H1 (cell line): ENCODE data around the gene TXNRD3. TPM values are rescaled to one million over a fixed set of nuclear protein-coding genes. Genes with fewer than 3 reads are reported as not detected.

Experiments
- CTCF ChIA-PET: fragments of 300-600 bp; sonication (Branson Sonifier 250); formaldehyde crosslinking; loops from one replicate; lab custom pipeline; 2021; ENCODE audit not compliant: partially characterized antibody; lab: Charles Lee
- POLR2A ChIA-PET: fragments of 300-600 bp; sonication (Branson Sonifier 250); formaldehyde crosslinking; loops from one replicate; lab custom pipeline; 2021; ENCODE audit warnings: inconsistent platforms; ENCODE audit not compliant: partially characterized antibody; lab: Charles Lee
- DNase-seq, 2 experiments: peaks; one replicate each; pipeline versions ENCODE4 v3.0.0 to v3.0.0-alpha.2; 2010 to 2022; ENCODE audit warnings: low spot score in 2 of 2, low read depth in 1 of 2, mixed read lengths in 1 of 2
- FAIRE-seq: peaks from 2 replicates; lab custom pipeline; 2011; peaks lifted over from hg19 to GRCh38; lab: Jason Lieb, UNC
- H2AFZ ChIP-seq: 2 replicates; pipeline ENCODE4 v1.8.1; 2012; ENCODE audit warnings: low read length, inconsistent platforms
- H2AK5ac ChIP-seq: 2 replicates; pipeline ENCODE4 v1.6.1; 2013; ENCODE audit warnings: low read depth, low read length
- H2BK120ac ChIP-seq: replicated peaks from 2 replicates; pipeline ENCODE3; 2013; ENCODE audit warnings: low read depth, low read length, inconsistent platforms
- H2BK12ac ChIP-seq: 2 replicates; pipeline ENCODE4 v1.6.1; 2013; ENCODE audit warnings: low read depth, low read length
- H2BK15ac ChIP-seq: 2 replicates; pipeline ENCODE4 v1.6.1; 2013; ENCODE audit warnings: low read length
- H2BK20ac ChIP-seq: 2 replicates; pipeline ENCODE4 v1.6.1; 2013; ENCODE audit warnings: low read length
- H2BK5ac ChIP-seq: 2 replicates; pipeline ENCODE4 v1.6.1; 2013; ENCODE audit warnings: low read depth, low read length
- H3K14ac ChIP-seq: 2 replicates; pipeline ENCODE4 v1.6.1; 2013; ENCODE audit warnings: inconsistent platforms; ENCODE audit not compliant: insufficient read length
- H3K18ac ChIP-seq: 2 replicates; pipeline ENCODE4 v1.6.1; 2013; ENCODE audit warnings: low read length; ENCODE audit errors: extremely low read depth
- H3K23ac ChIP-seq: 2 replicates; pipeline ENCODE4 v1.6.1; 2013; ENCODE audit warnings: inconsistent platforms; ENCODE audit not compliant: insufficient read length
- H3K23me2 ChIP-seq: 2 replicates; pipeline ENCODE4 v1.6.1; 2013; ENCODE audit warnings: low read depth, low read length
- H3K27ac ChIP-seq: 2 replicates; pipeline ENCODE4 v1.6.1; 2011; ENCODE audit warnings: low read depth, low read length, inconsistent platforms
- H3K27me3 ChIP-seq, 4 experiments: replicated peaks in 1 of 4; 1 replicate in 1 of 4; 2 replicates in 3 of 4; pipeline versions ENCODE4 v1.6.1 to v1.8.1; 2011 to 2013; ENCODE audit warnings: low read length in 3 of 4, mild to moderate bottlenecking in 3 of 4, inconsistent platforms in 2 of 4, mixed read lengths in 2 of 4, moderate library complexity in 1 of 4; ENCODE audit not compliant: control insufficient read depth in 3 of 4, insufficient read depth in 3 of 4; ENCODE audit errors: extremely low read depth in 1 of 4
- H3K36me3 ChIP-seq, 4 experiments: 2 replicates each; pipeline versions ENCODE4 v1.6.1 to v1.8.1; 2011 to 2013; ENCODE audit warnings: mild to moderate bottlenecking in 4 of 4, low read length in 3 of 4, moderate library complexity in 2 of 4, control low read depth in 1 of 4, inconsistent platforms in 1 of 4; ENCODE audit not compliant: insufficient read depth in 4 of 4, control insufficient read depth in 2 of 4
- H3K4ac ChIP-seq: replicated peaks from 2 replicates; pipeline ENCODE3; 2013; ENCODE audit warnings: low read length, low read depth, mixed read lengths, inconsistent platforms; ENCODE audit not compliant: insufficient read length
- H3K4me1 ChIP-seq, 4 experiments: replicated peaks in 1 of 4; 1 replicate in 1 of 4; 2 replicates in 3 of 4; pipeline versions ENCODE4 v1.6.1 to v1.8.1; 2011 to 2013; ENCODE audit warnings: low read length in 3 of 4, inconsistent platforms in 2 of 4, mixed read lengths in 1 of 4; ENCODE audit not compliant: insufficient read depth in 4 of 4, control insufficient read depth in 3 of 4
- H3K4me2 ChIP-seq, 2 experiments: 2 replicates each; pipeline versions ENCODE4 v1.6.1 to v1.8.1; 2011 to 2013; ENCODE audit warnings: low read depth in 2 of 2, low read length in 2 of 2, control low read depth in 1 of 2, inconsistent platforms in 1 of 2, mild to moderate bottlenecking in 1 of 2; ENCODE audit not compliant: insufficient read depth in 1 of 2
- H3K4me3 ChIP-seq, 4 experiments: fragments of 200-600, 300-600 bp in 1 of 4; sonication (generic), shearing (Covaris generic), sonication (Bioruptor Twin) in 1 of 4; 2 replicates each; pipeline versions ENCODE4 v1.5.1 to v1.8.1; 2011 to 2016; ENCODE audit warnings: low read length in 4 of 4, low read depth in 3 of 4, control low read depth in 2 of 4, inconsistent platforms in 2 of 4, mild to moderate bottlenecking in 2 of 4, mixed read lengths in 1 of 4, moderate library complexity in 1 of 4; ENCODE audit not compliant: insufficient read depth in 2 of 4; ENCODE audit errors: extremely low read depth in 1 of 4
- H3K56ac ChIP-seq: replicated peaks from 2 replicates; pipeline ENCODE3; 2013; ENCODE audit warnings: low read depth, mild to moderate bottlenecking, mixed read lengths, low read length, inconsistent platforms; ENCODE audit not compliant: insufficient read length
- H3K79me1 ChIP-seq: 2 replicates; pipeline ENCODE4 v1.6.1; 2013; ENCODE audit warnings: low read depth, low read length, control low read depth
- H3K79me2 ChIP-seq, 2 experiments: 2 replicates each; pipeline versions ENCODE4 v1.6.1 to v1.8.1; 2012 to 2013; ENCODE audit warnings: low read length in 2 of 2, mild to moderate bottlenecking in 2 of 2, inconsistent platforms in 1 of 2; ENCODE audit not compliant: insufficient read depth in 2 of 2, control insufficient read depth in 1 of 2
- H3K9ac ChIP-seq, 4 experiments: replicated peaks in 1 of 4; 1 replicate in 1 of 4; 2 replicates in 3 of 4; pipeline versions ENCODE4 v1.6.1 to v1.8.1; 2011 to 2013; ENCODE audit warnings: low read depth in 3 of 4, low read length in 3 of 4, control low read depth in 2 of 4, mild to moderate bottlenecking in 2 of 4, moderate library complexity in 2 of 4, inconsistent platforms in 1 of 4; ENCODE audit errors: extremely low read depth in 1 of 4
- H3K9me3 ChIP-seq, 2 experiments: 2 replicates each; pipeline versions ENCODE4 v1.6.1 to v1.8.1; 2012 to 2013; ENCODE audit warnings: mild to moderate bottlenecking in 2 of 2, moderate library complexity in 2 of 2, control low read depth in 1 of 2, inconsistent platforms in 1 of 2, low read depth in 1 of 2, low read length in 1 of 2, mixed read lengths in 1 of 2; ENCODE audit not compliant: insufficient read depth in 2 of 2
- H4K20me1 ChIP-seq, 2 experiments: replicated peaks in 1 of 2; 2 replicates each; pipeline versions ENCODE3 to v1.8.1; 2011 to 2013; ENCODE audit warnings: inconsistent platforms in 2 of 2, low read length in 2 of 2, mild to moderate bottlenecking in 1 of 2; ENCODE audit not compliant: insufficient read depth in 2 of 2, control insufficient read depth in 1 of 2
- H4K5ac ChIP-seq: 2 replicates; pipeline ENCODE4 v1.6.1; 2013; ENCODE audit warnings: low read length, low read depth, mixed read lengths, inconsistent platforms; ENCODE audit not compliant: insufficient read length
- H4K8ac ChIP-seq: 2 replicates; pipeline ENCODE4 v1.8.0; 2013; ENCODE audit warnings: mild to moderate bottlenecking, moderate library complexity, low read length, inconsistent platforms; ENCODE audit not compliant: insufficient read depth; ENCODE audit errors: extremely low read depth
- H4K91ac ChIP-seq: replicated peaks from 2 replicates; pipeline ENCODE3; 2013; ENCODE audit warnings: low read length, mixed read lengths, inconsistent platforms; ENCODE audit not compliant: insufficient read length
- CHD1 ChIP-seq: IDR thresholded peaks from 2 replicates; pipeline ENCODE4 v1.6.1; 2012; ENCODE audit warnings: low read depth, low read length, improper control_type of control experiment
- GABPA ChIP-seq: IDR thresholded peaks from 2 replicates; pipeline ENCODE4 v1.6.1; 2011; ENCODE audit warnings: mild to moderate bottlenecking, low read length, moderate library complexity, borderline replicate concordance; ENCODE audit not compliant: insufficient read depth
- RBBP5 ChIP-seq: IDR thresholded peaks from 2 replicates; pipeline ENCODE4 v1.7.1; 2012; ENCODE audit warnings: low read depth, mild to moderate bottlenecking, inconsistent platforms, low read length, moderate library complexity, borderline replicate concordance
- WGBS, 2 experiments: shearing (Covaris generic) in 1 of 2; methylation state at CpG; one replicate each; pipeline versions ENCODE4 v1.1.6 to v1.1.7; 2013 to 2015; ENCODE audit warnings: low lambda C conversion rate in 2 of 2, mixed read lengths in 2 of 2, inconsistent platforms in 1 of 2, low coverage in 1 of 2, missing lambda C conversion rate in 1 of 2; ENCODE audit not compliant: insufficient replicate concordance in 2 of 2, insufficient coverage in 1 of 2, insufficient read length in 1 of 2; ENCODE audit errors: extremely low coverage in 1 of 2, missing lambda C conversion rate in 1 of 2; 5-methylcytosine and 5-hydroxymethylcytosine counted together
- polyA plus RNA-seq, 7 experiments: library from polyadenylated mRNA; depleted of rRNA in 3 of 7; stranded (reverse) in 5 of 7; unstranded in 2 of 7; fragments of >200 nt in 5 of 7; fragments of 200-250 nt in 2 of 7; gene quantifications; 1 replicate in 5 of 7; 2 replicates in 1 of 7; 4 replicates in 1 of 7; pipeline versions ENCODE4 v1.2.1 to v1.2.3, GENCODE V29; 2011 to 2013; ENCODE audit warnings: missing spikeins in 2 of 7, mixed read lengths in 2 of 7
- total RNA-seq: library from RNA; stranded (reverse); fragmentation: NEBNext Ultra II Directional; extraction: Animal tissue kit (Norgen Biotek cat#: 25700); gene quantifications from 2 replicates; pipeline ENCODE4 v1.2.1, GENCODE V29; 2021

Gene TXNRD3
- total and polyA plus RNA-seq, 2 of the 8 experiments (the other 6 are each of a cell fraction or from before 2014, with no cell fraction given): 3.4 to 4.3 TPM

DNA sequence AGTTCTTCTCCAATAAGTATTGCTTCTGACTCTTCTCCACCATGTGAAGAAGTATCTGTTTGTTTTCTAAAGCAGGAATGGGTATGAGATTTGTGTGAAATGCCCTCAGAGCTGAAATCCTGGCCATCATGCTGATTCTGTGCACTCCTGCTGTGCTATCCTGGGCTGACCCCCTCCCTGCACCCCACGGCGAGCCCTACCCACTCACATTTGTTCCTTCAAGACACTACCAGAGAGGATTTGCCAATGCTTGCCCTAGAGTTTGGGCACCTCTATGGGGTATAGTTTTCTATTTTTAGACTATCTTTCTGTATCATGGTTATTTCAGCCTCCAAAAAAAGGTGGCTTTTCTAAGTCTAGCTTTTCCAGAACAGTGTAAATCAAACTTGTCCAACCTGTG, 18.5 kb downstream of the TXNRD3 start:
- H3K4me3 ChIP-seq: no peak overlapping the region
- no peaks in the 10 kb centered on the region for H3K79me1 ChIP-seq
- no peaks in the 10 kb centered on the region for H3K79me2 ChIP-seq
- no peak overlapping the region for H3K56ac ChIP-seq
- ChIA-PET CTCF (interaction anchor here (0.7 to 0.8 kb wide), 2 partner anchors 81 to 149 kb away, joined by 3 read pairs; no protein-coding TSS in a partner anchor), POLR2A (no interaction called here)
- no peak overlapping the region for H2BK120ac ChIP-seq
- H4K8ac ChIP-seq: no peak overlapping the region
- H3K9me3 ChIP-seq: no peaks in the 10 kb centered on the region
- no peaks in the 10 kb centered on the region for H3K36me3 ChIP-seq
- no peak overlapping the region for H2AFZ ChIP-seq
- H3K27me3 ChIP-seq: no peaks in the 10 kb centered on the region
- H3K14ac ChIP-seq: no peak overlapping the region
- H2BK15ac ChIP-seq: no peak overlapping the region
- H2BK5ac ChIP-seq: no peak overlapping the region
- DNase-seq: no peak
- no peaks in the 10 kb centered on the region for H4K20me1 ChIP-seq
- FAIRE-seq: no peak
- no peak overlapping the region for H3K27ac ChIP-seq
- no peak overlapping the region for H2BK12ac ChIP-seq
- no peak overlapping the region for H3K4me2 ChIP-seq
- no peak overlapping the region for H3K23ac ChIP-seq
- H2AK5ac ChIP-seq: no peak overlapping the region
- H4K5ac ChIP-seq: no peak overlapping the region
- H3K9ac ChIP-seq: no peak overlapping the region
- H3K23me2 ChIP-seq: no peaks in the 10 kb centered on the region; the same call in 1 of the 2 replicates
- no peak overlapping the region for H3K4ac ChIP-seq
- H4K91ac ChIP-seq: no peak overlapping the region
- 94% methylated on average over 2 of the region's 2 CpGs; no CpG with 5 or more reads in 1 of the 2 experiments for WGBS, 2 experiments
- no peak overlapping the region for H3K18ac ChIP-seq
- H2BK20ac ChIP-seq: no peak overlapping the region
- H3K4me1 ChIP-seq: no peaks in the 10 kb centered on the region
- TF ChIP-seq CHD1 (no peak), RBBP5 (no peak), GABPA (no peak)
